AG09319 (cell line): ENCODE data around the gene PLIN3.

Experiments used
- DNase-seq: peaks from one replicate; pipeline ENCODE4 v3.0.0-alpha.2; 2010; ENCODE audit warnings: low read depth; ENCODE audit errors: extremely low read depth
- CTCF ChIP-seq: IDR thresholded peaks from 2 replicates; pipeline ENCODE4 v1.5.1; 2011; ENCODE audit warnings: low read depth, mild to moderate bottlenecking, inconsistent platforms, low read length, moderate library complexity

PLIN3 gene

GRCh38 chr19:4817467-4818277, 49.8 kb downstream of the PLIN3 start:
- no peak for TF ChIP-seq CTCF
- DNase-seq: no peak

GRCh38 chr19:4816950-4817278, 50.6 kb downstream of the PLIN3 start:
- no peak for TF ChIP-seq CTCF

GRCh38 chr19:4816202-4816949, 51.1 kb downstream of the PLIN3 start:
- no peak for DNase-seq

More at GRCh38 chr19:4816950-4817278, 50.6 kb downstream of the PLIN3 start:
- DNase-seq: no peak

GRCh38 chr19:4815426-4816201, 51.9 kb downstream of the PLIN3 start:
- TF ChIP-seq CTCF: no peak
- DNase-seq: peak; percentile 79

More at GRCh38 chr19:4816202-4816949, 51.1 kb downstream of the PLIN3 start:
- no peak for TF ChIP-seq CTCF

- DNase-seq: peak; percentile 75
- TF ChIP-seq CTCF: no peak
These were observed 52.6 kb downstream of the PLIN3 start for GRCh38 chr19:4814625-4815425.

- TF ChIP-seq CTCF: peak; percentile 85
These were observed 55.9 kb downstream of the PLIN3 start for GRCh38 chr19:4811328-4812131.

More at GRCh38 chr19:4811328-4812131, 55.9 kb downstream of the PLIN3 start:
- no peak for DNase-seq
